ENCODE results near the gene EHD1.
A peak's percentile ranks its signal among the peaks of the same experiment; 100 is the strongest.
"Not testable (repeated sequence)": the region's sequence is repeated elsewhere in the genome, so short reads cannot be mapped to it uniquely, and the experiment has no call there.

Gene EHD1

GRCh38 chr11:64823568-64824119 lies 54.8 kb downstream of the EHD1 start:
- no peak for DNase-seq

GRCh38 chr11:64817476-64817875 lies 60.9 kb downstream of the EHD1 start:
- no peak for DNase-seq

GRCh38 chr11:64815433-64815832 lies 63.0 kb downstream of the EHD1 start:
- DNase-seq, result not testable (repeated sequence)

GRCh38 chr11:64814712-64815187 lies 63.7 kb downstream of the EHD1 start:
- no peak for DNase-seq

DNA sequence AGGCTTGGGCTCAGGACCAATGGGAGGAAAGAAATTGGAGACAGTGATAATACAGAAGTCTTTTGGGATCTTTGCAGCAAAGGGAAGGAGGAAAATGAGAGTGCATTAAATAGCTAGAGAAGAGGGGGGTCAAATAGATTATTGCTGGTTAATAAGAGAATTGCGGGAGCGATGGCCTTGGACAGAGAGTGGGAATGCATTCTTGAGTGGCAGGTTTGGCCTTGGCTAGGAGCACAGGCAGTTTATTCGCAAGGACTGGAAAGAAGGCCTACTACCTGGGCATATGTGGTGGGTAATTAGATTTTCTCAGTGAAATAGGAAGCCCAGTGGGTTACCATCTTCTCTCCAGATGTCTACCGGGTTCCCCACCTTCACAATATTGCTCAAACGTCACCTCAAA lies 64.6 kb downstream of the EHD1 start:
- no peak for DNase-seq

DNA sequence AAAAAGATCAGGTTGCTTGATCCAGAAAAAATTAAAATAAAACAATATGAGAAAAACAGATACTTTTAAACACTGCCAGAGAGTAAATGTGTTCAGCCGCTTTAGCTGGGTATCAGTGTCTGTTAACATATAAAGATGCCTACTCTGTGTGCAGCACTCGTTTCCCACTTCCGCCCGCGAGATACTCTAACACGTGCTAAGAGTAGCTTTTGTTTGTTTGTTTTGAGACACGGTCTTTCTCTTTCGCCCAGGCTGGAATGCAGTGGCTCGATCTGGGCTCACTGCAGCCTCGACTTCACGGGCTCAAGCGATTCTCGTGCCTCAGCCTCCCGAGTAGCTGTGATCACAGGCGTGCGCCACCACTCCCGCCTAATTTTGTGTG lies 67.5 kb downstream of the EHD1 start:
- DNase-seq, result peak; percentile 56

GRCh38 chr11:64810271-64810890 lies 68.0 kb downstream of the EHD1 start, which contains the start of gene MEN1:
Gene MEN1, minus strand, starts transcription at chr11:64810551. Its CDS starts 442 bp downstream, at chr11:64810109.
- peak; percentile 73 for DNase-seq

DNA sequence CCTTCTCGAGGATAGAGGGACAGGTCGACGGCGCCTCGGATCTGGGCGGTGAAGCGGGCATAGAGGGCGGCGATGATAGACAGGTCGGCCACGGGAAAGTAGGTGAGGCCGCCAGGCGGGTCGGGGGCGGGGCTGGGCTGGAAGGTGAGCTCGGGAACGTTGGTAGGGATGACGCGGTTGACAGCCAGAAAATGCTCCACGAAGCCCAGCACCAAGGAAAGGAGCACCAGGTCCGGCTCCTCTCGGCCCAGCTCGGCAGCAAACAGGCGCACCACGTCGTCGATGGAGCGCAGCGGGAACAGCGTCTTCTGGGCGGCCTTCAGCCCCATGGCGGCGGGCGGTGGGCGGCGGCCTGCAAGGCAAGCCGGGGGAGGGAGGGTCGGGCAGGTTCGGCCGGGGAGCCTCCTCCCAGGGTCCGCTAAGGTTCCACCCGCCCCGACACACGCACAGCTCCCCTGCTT lies 68.6 kb downstream of the EHD1 start:
- DNase-seq, result no peak

DNA sequence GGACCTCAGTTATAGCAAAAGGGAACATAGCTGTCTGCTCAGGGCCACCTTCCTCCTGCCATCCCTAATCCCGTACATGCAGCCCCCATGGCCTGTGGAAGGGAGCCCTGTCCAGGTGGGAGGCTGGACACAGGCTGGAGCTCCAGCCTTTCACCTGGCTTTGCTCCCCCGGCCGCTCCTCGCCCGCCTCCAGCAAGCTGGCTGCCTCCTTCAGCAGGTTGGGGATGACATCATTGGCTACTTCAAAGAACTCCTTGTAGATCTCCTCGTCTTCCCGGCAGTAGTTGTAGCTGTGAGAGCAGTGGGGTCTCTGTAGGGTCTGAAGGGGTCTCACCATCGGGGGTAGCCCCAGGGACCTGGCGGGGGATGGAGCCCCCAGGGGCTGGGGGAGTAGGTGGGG lies 72.9 kb downstream of the EHD1 start:
- no peak for DNase-seq

- no peak for DNase-seq
Measured at GRCh38 chr11:64804346-64805210, 73.8 kb downstream of the EHD1 start.

GRCh38 chr11:64803846-64804345 lies 74.5 kb downstream of the EHD1 start:
- no peak for DNase-seq

DNA sequence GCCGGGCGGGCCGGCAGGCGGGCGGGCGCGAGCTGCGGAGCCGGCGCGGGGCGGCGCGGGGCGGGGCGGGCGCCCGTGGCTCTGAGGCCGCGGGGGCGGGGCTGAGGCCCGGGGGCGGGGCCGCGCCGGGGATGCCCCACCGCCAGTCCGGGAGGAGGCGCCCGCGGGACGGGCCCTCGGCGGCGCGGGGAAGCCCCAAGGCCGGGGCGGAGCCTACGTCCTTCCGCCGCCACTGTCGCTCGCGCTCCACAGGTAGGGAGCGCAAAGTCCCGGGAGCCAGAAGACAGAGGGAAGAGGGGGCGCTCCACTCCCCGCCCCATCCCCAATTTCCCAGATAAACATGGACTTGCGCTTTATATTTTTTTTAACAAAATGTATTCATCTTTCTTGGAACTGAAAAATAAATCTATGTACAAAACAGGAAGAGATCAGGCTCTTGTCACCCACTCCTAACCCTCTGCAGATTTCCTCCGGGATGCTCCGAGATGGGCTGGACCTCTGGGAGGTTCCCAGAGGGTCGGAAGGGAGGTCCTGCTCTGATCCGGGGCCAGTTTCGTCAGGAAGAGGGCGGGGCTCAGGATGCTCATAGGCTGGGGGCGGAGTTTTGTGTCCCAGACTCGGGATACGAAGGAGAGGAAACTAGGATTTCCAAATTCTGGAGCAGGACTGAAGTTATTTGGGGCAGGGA lies 75.1 kb downstream of the EHD1 start, which contains the start of gene MAP4K2:
Gene MAP4K2 (minus strand): TSS at position 57 of the 688 bp plus-strand sequence. CDS start 65 bp downstream, outside the sequence.
- peak; percentile 84 for DNase-seq

DNA sequence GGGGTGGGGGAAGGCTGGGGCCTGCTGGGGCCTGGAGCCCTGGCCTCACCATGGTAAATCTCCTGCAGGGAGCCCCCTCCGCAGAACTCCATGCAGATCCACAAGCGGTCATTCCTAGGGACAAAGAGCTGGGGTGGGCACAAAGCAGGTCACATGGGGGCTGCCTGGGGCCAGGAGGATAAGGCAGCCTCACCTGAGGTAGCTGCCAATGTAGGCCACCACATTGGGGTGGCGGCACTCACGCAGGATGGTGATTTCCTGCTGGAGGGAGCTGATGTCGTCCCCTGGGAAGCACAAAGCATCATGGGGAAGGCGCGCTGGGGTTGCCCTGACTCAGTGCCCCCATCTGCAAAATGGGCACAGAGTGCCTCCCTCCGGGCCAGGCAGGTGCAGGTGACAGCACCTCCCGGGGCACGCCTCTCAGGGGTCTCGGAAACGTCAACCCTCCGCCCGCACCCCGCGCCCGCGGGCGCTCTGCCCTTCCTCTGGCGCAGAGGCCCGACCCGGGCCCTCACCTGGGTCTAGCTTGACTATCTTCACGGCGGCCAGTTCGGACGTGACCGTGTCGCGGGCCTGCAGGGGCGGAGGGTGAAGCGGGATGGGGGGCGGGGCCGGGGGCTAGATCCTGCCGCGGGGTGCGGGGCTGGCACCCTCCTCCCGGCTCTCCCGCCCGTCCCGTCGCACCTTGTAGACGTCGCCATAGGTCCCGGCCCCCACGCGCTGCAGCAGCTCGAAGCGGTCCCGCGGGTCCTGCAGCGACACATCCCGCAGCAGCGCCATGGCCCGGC lies 75.9 kb downstream of the EHD1 start:
- no peak for DNase-seq
